ENCODE data around the gene NLK.

DNA sequence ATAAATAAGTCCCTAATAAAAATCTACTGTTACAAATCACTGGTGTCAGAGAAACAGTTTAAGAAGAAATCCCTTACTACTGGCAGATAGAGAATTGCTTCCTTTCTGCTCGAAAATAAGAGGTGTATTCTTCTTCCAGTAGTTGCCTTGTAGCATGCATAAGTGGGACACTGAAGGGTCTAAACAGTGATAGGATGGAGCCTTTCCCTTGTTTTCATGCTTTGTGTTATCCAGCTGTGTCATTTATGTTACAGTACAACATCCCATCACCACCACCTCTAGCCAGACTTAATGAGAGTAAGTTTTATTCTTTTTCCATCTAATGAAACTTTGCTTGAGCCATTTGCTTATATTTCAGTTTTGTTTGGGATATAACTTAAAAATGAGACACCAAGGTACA lies 54.3 kb downstream of the NLK start:
- TF ChIP-seq, protein P1, sequence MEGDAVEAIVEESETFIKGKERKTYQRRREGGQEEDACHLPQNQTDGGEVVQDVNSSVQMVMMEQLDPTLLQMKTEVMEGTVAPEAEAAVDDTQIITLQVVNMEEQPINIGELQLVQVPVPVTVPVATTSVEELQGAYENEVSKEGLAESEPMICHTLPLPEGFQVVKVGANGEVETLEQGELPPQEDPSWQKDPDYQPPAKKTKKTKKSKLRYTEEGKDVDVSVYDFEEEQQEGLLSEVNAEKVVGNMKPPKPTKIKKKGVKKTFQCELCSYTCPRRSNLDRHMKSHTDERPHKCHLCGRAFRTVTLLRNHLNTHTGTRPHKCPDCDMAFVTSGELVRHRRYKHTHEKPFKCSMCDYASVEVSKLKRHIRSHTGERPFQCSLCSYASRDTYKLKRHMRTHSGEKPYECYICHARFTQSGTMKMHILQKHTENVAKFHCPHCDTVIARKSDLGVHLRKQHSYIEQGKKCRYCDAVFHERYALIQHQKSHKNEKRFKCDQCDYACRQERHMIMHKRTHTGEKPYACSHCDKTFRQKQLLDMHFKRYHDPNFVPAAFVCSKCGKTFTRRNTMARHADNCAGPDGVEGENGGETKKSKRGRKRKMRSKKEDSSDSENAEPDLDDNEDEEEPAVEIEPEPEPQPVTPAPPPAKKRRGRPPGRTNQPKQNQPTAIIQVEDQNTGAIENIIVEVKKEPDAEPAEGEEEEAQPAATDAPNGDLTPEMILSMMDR (conservative IDR thresholded peaks at IDR 0.05 in 1 of 2, IDR thresholded peaks at IDR 0.05 in 1 of 2; ENCODE audit: low read depth in 1 of 2, low read length in 2 of 2): no peak
- no peak for TF ChIP-seq EZH2 (IDR thresholded peaks at IDR 0.05; ENCODE audit: low read length, missing control alignments)

Measured in fibroblast of lung (primary cell).